HepG2 (cell line): ENCODE results near the gene PARVB. TPM values are rescaled to one million over a fixed set of nuclear protein-coding genes. Genes with fewer than 3 reads are reported as not detected.

ENCODE experiments used
- FLYWCH1 ChIP-seq: sonication (generic); formaldehyde crosslinking; IDR thresholded peaks from 2 replicates; pipeline ENCODE4 v1.8.1; 2023; ENCODE audit warnings: mild to moderate bottlenecking, missing genetic modification reagents
- HNRNPH1 ChIP-seq: fragments of 200-400 bp; formaldehyde crosslinking; optimal IDR thresholded peaks from 2 replicates; pipeline ENCODE3; 2017; ENCODE audit warnings: mild to moderate bottlenecking, low read depth, low read length
- KLF15 ChIP-seq: sonication (generic); formaldehyde crosslinking; IDR thresholded peaks from 2 replicates; pipeline ENCODE4 v1.8.1; 2023; ENCODE audit warnings: borderline replicate concordance, mild to moderate bottlenecking, inconsistent platforms, missing genetic modification reagents, mixed read lengths
- NFATC3 ChIP-seq: sonication (generic); formaldehyde crosslinking; IDR thresholded peaks from 2 replicates; pipeline ENCODE4 v1.5.1; 2020; ENCODE audit warnings: mild to moderate bottlenecking, missing genetic modification reagents
- NR2F2 ChIP-seq: IDR thresholded peaks from 2 replicates; pipeline ENCODE4 v1.6.1; 2012; ENCODE audit warnings: low read depth, inconsistent platforms, borderline replicate concordance
- PHF8 ChIP-seq: sonication (generic); formaldehyde crosslinking; IDR thresholded peaks from 2 replicates; pipeline ENCODE4 v1.5.0; 2020; ENCODE audit warnings: missing genetic modification reagents
- PRMT3 ChIP-seq: sonication (generic); formaldehyde crosslinking; IDR thresholded peaks from 2 replicates; pipeline ENCODE4 v1.8.1; 2022; ENCODE audit warnings: low read depth, mild to moderate bottlenecking, moderate library complexity, missing genetic modification reagents, borderline replicate concordance
- SRSF4 ChIP-seq: fragments of 200-400 bp; formaldehyde crosslinking; IDR thresholded peaks from one replicate; pipeline ENCODE4 v1.6.1; 2018; ENCODE audit warnings: mild to moderate bottlenecking, low read depth, low read length, moderate library complexity; ENCODE audit not compliant: poor library complexity, severe bottlenecking
- TBP ChIP-seq: sonication (generic); formaldehyde crosslinking; IDR thresholded peaks from 2 replicates; pipeline ENCODE4 v1.5.0; 2020; ENCODE audit warnings: missing genetic modification reagents
- ZKSCAN5 ChIP-seq: sonication (generic); formaldehyde crosslinking; IDR thresholded peaks from 2 replicates; pipeline ENCODE4 v1.5.1; 2020; ENCODE audit warnings: mild to moderate bottlenecking, missing genetic modification reagents
- ZNF160 ChIP-seq: sonication (generic); formaldehyde crosslinking; IDR thresholded peaks from 2 replicates; pipeline ENCODE4 v1.8.0; 2022; ENCODE audit warnings: mild to moderate bottlenecking, inconsistent platforms, missing genetic modification reagents
- ZNF230 ChIP-seq: sonication (generic); formaldehyde crosslinking; IDR thresholded peaks from 2 replicates; pipeline ENCODE4 v1.4.0; 2020; ENCODE audit warnings: mild to moderate bottlenecking, missing genetic modification reagents
- ZNF335 ChIP-seq: sonication (generic); formaldehyde crosslinking; IDR thresholded peaks from 2 replicates; pipeline ENCODE4 v1.4.0; 2020; ENCODE audit warnings: missing genetic modification reagents
- ZNF496 ChIP-seq: sonication (generic); formaldehyde crosslinking; IDR thresholded peaks from 2 replicates; pipeline ENCODE4 v1.8.1; 2023; ENCODE audit warnings: mild to moderate bottlenecking, moderate library complexity, missing genetic modification reagents; ENCODE audit not compliant: insufficient replicate concordance
- ZNF773 ChIP-seq: sonication (generic); formaldehyde crosslinking; IDR thresholded peaks from 2 replicates; pipeline ENCODE4 v1.4.0; 2020; ENCODE audit warnings: missing genetic modification reagents, borderline replicate concordance
- ZNF775 ChIP-seq: sonication (generic); formaldehyde crosslinking; IDR thresholded peaks from 2 replicates; pipeline ENCODE4 v1.4.0; 2020; ENCODE audit warnings: missing genetic modification reagents, mild to moderate bottlenecking, moderate library complexity, borderline replicate concordance
- ZNF792 ChIP-seq: IDR thresholded peaks from 2 replicates; pipeline ENCODE4 v1.6.1; 2016
- polyA plus RNA-seq, 8 experiments: library from polyadenylated mRNA; depleted of rRNA in 3 of 8; stranded (reverse) in 7 of 8; unstranded in 1 of 8; fragments of >200 nt; fragmentation: Illumina TruSeq in 4 of 8; extraction: Trizol in 4 of 8; gene quantifications; 2 replicates each; pipeline versions ENCODE4 v1.2.1 to v1.2.3, GENCODE V29; 2011 to 2016; ENCODE audit warnings: low read depth in 4 of 8, missing spikeins in 1 of 8, mixed read lengths in 1 of 8; ENCODE audit not compliant: insufficient read depth in 1 of 8
- total RNA-seq, 5 experiments: library from RNA; depleted of rRNA; stranded (reverse); fragments of >200 nt; fragmentation: Illumina TruSeq; extraction: Trizol; gene quantifications; 2 replicates each; pipeline ENCODE4 v1.2.3, GENCODE V29; 2016; ENCODE audit warnings: low read depth in 1 of 5
- TF ChIP-seq, protein P1 (sequence below): sonication (generic); formaldehyde crosslinking; IDR thresholded peaks from 2 replicates; pipeline ENCODE4 v1.8.1; 2022; ENCODE audit warnings: mild to moderate bottlenecking, missing genetic modification reagents
- TF ChIP-seq, protein P2 (sequence below): sonication (generic); formaldehyde crosslinking; IDR thresholded peaks from 2 replicates; pipeline ENCODE4 v1.4.0; 2020; ENCODE audit warnings: low read depth, missing genetic modification reagents
- TF ChIP-seq, protein P3 (sequence below): sonication (generic); formaldehyde crosslinking; IDR thresholded peaks from 2 replicates; pipeline ENCODE4 v1.4.0; 2020; ENCODE audit warnings: missing genetic modification reagents
- TF ChIP-seq, protein P4 (sequence below): sonication (generic); formaldehyde crosslinking; IDR thresholded peaks from 2 replicates; pipeline ENCODE4 v1.5.0; 2020; ENCODE audit warnings: mild to moderate bottlenecking, missing genetic modification reagents, moderate library complexity

PARVB gene
- total and polyA plus RNA-seq, 2 of the 13 experiments (the other 11 are each of a cell fraction or from before 2014, with no cell fraction given) = 0.11 to 0.15 TPM

DNA sequence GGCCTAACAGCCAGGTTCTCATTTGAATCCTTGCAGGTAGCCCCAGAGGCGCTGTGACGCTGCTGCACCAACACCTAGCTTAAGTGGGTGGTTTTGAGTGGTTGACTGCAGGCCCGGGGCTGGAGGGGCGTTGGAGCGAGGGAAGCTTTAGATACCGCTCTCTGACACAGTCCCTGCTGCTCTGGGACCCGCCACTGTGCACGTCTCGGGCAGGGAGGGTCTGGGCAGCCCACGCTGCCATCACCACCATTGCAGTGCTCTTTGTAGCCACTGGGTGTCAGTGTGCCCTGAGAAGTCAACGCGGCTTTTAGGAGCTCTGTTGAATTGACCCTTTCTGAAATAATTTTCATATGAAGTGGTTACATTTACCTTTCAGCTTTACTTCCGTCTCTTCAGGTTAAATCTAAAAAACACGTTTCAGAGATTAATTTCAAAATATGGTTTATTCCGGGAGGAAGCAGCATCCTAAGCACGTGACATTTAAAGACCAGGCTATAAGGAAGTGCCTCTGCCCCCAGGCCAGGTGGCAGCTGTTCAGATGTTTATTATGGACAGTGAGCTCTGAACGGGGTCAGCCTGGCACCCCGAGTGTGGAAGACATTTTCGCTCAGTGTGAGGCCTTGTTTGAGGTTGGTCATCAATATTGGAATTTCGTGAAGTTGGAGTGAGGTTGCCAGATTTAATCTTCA lies 30.9 kb upstream of the PARVB start (continued):
- TF ChIP-seq, protein P1, sequence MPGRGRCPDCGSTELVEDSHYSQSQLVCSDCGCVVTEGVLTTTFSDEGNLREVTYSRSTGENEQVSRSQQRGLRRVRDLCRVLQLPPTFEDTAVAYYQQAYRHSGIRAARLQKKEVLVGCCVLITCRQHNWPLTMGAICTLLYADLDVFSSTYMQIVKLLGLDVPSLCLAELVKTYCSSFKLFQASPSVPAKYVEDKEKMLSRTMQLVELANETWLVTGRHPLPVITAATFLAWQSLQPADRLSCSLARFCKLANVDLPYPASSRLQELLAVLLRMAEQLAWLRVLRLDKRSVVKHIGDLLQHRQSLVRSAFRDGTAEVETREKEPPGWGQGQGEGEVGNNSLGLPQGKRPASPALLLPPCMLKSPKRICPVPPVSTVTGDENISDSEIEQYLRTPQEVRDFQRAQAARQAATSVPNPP = no peak
- no peak for TF ChIP-seq ZNF335 (CRISPR knock-in tag)
- no peak for TF ChIP-seq NFATC3 (CRISPR knock-in tag)
- TF ChIP-seq PRMT3 (CRISPR knock-in tag) = no peak
- TF ChIP-seq ZNF773 (CRISPR knock-in tag) = no peak
- TF ChIP-seq ZKSCAN5 (CRISPR knock-in tag) = no peak
- no peak for TF ChIP-seq HNRNPH1
- TF ChIP-seq NR2F2 = no peak
- TF ChIP-seq ZNF792 (CRISPR knock-in tag) = no peak
- TF ChIP-seq, protein P2, sequence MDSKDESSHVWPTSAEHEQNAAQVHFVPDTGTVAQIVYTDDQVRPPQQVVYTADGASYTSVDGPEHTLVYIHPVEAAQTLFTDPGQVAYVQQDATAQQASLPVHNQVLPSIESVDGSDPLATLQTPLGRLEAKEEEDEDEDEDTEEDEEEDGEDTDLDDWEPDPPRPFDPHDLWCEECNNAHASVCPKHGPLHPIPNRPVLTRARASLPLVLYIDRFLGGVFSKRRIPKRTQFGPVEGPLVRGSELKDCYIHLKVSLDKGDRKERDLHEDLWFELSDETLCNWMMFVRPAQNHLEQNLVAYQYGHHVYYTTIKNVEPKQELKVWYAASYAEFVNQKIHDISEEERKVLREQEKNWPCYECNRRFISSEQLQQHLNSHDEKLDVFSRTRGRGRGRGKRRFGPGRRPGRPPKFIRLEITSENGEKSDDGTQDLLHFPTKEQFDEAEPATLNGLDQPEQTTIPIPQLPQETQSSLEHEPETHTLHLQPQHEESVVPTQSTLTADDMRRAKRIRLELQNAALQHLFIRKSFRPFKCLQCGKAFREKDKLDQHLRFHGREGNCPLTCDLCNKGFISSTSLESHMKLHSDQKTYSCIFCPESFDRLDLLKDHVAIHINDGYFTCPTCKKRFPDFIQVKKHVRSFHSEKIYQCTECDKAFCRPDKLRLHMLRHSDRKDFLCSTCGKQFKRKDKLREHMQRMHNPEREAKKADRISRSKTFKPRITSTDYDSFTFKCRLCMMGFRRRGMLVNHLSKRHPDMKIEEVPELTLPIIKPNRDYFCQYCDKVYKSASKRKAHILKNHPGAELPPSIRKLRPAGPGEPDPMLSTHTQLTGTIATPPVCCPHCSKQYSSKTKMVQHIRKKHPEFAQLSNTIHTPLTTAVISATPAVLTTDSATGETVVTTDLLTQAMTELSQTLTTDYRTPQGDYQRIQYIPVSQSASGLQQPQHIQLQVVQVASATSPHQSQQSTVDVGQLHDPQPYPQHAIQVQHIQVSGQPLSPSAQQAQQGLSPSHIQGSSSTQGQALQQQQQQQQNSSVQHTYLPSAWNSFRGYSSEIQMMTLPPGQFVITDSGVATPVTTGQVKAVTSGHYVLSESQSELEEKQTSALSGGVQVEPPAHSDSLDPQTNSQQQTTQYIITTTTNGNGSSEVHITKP (CRISPR knock-in tag) = no peak
- TF ChIP-seq, protein P3, sequence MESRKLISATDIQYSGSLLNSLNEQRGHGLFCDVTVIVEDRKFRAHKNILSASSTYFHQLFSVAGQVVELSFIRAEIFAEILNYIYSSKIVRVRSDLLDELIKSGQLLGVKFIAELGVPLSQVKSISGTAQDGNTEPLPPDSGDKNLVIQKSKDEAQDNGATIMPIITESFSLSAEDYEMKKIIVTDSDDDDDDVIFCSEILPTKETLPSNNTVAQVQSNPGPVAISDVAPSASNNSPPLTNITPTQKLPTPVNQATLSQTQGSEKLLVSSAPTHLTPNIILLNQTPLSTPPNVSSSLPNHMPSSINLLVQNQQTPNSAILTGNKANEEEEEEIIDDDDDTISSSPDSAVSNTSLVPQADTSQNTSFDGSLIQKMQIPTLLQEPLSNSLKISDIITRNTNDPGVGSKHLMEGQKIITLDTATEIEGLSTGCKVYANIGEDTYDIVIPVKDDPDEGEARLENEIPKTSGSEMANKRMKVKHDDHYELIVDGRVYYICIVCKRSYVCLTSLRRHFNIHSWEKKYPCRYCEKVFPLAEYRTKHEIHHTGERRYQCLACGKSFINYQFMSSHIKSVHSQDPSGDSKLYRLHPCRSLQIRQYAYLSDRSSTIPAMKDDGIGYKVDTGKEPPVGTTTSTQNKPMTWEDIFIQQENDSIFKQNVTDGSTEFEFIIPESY (CRISPR knock-in tag) = peak; percentile 93
- no peak for TF ChIP-seq SRSF4
- no peak for TF ChIP-seq KLF15 (CRISPR knock-in tag)
- no peak for TF ChIP-seq ZNF160 (CRISPR knock-in tag)
- no peak for TF ChIP-seq FLYWCH1 (CRISPR knock-in tag)
- no peak for TF ChIP-seq ZNF496 (CRISPR knock-in tag)
- TF ChIP-seq PHF8 = no peak
- no peak for TF ChIP-seq TBP (CRISPR knock-in tag)
- TF ChIP-seq, protein P4, sequence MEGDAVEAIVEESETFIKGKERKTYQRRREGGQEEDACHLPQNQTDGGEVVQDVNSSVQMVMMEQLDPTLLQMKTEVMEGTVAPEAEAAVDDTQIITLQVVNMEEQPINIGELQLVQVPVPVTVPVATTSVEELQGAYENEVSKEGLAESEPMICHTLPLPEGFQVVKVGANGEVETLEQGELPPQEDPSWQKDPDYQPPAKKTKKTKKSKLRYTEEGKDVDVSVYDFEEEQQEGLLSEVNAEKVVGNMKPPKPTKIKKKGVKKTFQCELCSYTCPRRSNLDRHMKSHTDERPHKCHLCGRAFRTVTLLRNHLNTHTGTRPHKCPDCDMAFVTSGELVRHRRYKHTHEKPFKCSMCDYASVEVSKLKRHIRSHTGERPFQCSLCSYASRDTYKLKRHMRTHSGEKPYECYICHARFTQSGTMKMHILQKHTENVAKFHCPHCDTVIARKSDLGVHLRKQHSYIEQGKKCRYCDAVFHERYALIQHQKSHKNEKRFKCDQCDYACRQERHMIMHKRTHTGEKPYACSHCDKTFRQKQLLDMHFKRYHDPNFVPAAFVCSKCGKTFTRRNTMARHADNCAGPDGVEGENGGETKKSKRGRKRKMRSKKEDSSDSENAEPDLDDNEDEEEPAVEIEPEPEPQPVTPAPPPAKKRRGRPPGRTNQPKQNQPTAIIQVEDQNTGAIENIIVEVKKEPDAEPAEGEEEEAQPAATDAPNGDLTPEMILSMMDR = peak; percentile 85
- no peak for TF ChIP-seq ZNF230 (CRISPR knock-in tag)
- TF ChIP-seq ZNF775 (CRISPR knock-in tag) = no peak
- TF ChIP-seq, all 625 proteins: peak for 5
